HepG2 (cell line): ENCODE data around the gene NOP9. TPM values are rescaled to one million over a fixed set of nuclear protein-coding genes. Genes with fewer than 3 reads are reported as not detected.
A peak's percentile ranks its signal among the peaks of the same experiment; 100 is the strongest.

ENCODE experiments used
- CCDC6 ChIP-seq: sonication (generic); formaldehyde crosslinking; IDR thresholded peaks from 2 replicates; pipeline ENCODE4 v1.8.1; 2022; ENCODE audit warnings: mild to moderate bottlenecking, missing genetic modification reagents, moderate library complexity
- KMT2B ChIP-seq: IDR thresholded peaks from 2 replicates; pipeline ENCODE4 v1.6.1; 2016; ENCODE audit warnings: missing genetic modification reagents, missing compliant biosample characterization
- MED1 ChIP-seq: sonication (generic); formaldehyde crosslinking; IDR thresholded peaks from 2 replicates; pipeline ENCODE4 v1.4.0; 2020; ENCODE audit warnings: missing genetic modification reagents
- NFRKB ChIP-seq: fragments of 450-650 bp; IDR thresholded peaks from 2 replicates; pipeline ENCODE4 v1.6.1; 2017
- RFX5 ChIP-seq: IDR thresholded peaks from 2 replicates; pipeline ENCODE4 v1.6.1; 2011; ENCODE audit warnings: low read depth, low read length, improper control_type of control experiment
- RORA ChIP-seq: sonication (generic); formaldehyde crosslinking; IDR thresholded peaks from 2 replicates; pipeline ENCODE4 v1.5.0; 2020; ENCODE audit warnings: mild to moderate bottlenecking, missing genetic modification reagents, moderate library complexity
- SMARCE1 ChIP-seq: fragments of 450-650 bp; IDR thresholded peaks from 2 replicates; pipeline ENCODE4 v1.6.1; 2017; ENCODE audit warnings: borderline replicate concordance
- ZBTB20 ChIP-seq: sonication (generic); formaldehyde crosslinking; IDR thresholded peaks from 2 replicates; pipeline ENCODE4 v1.8.1; 2023; ENCODE audit warnings: missing genetic modification reagents, low read depth, mild to moderate bottlenecking, borderline replicate concordance
- ZNF335 ChIP-seq: sonication (generic); formaldehyde crosslinking; IDR thresholded peaks from 2 replicates; pipeline ENCODE4 v1.4.0; 2020; ENCODE audit warnings: missing genetic modification reagents
- ZNF496 ChIP-seq: sonication (generic); formaldehyde crosslinking; IDR thresholded peaks from 2 replicates; pipeline ENCODE4 v1.8.1; 2023; ENCODE audit warnings: mild to moderate bottlenecking, moderate library complexity, missing genetic modification reagents; ENCODE audit not compliant: insufficient replicate concordance
- ZNF614 ChIP-seq: IDR thresholded peaks from 2 replicates; pipeline ENCODE4 v1.6.1; 2018; ENCODE audit warnings: missing biosample characterization, missing genetic modification reagents, inconsistent platforms, borderline replicate concordance
- ZNF773 ChIP-seq: sonication (generic); formaldehyde crosslinking; IDR thresholded peaks from 2 replicates; pipeline ENCODE4 v1.4.0; 2020; ENCODE audit warnings: missing genetic modification reagents, borderline replicate concordance
- ZNF83 ChIP-seq: sonication (generic); formaldehyde crosslinking; IDR thresholded peaks from 2 replicates; pipeline ENCODE4 v1.4.0; 2020; ENCODE audit warnings: missing genetic modification reagents, mild to moderate bottlenecking, borderline replicate concordance
- polyA plus RNA-seq, 8 experiments: library from polyadenylated mRNA; depleted of rRNA in 3 of 8; stranded (reverse) in 7 of 8; unstranded in 1 of 8; fragments of >200 nt; fragmentation: Illumina TruSeq in 4 of 8; extraction: Trizol in 4 of 8; gene quantifications; 2 replicates each; pipeline versions ENCODE4 v1.2.1 to v1.2.3, GENCODE V29; 2011 to 2016; ENCODE audit warnings: low read depth in 4 of 8, missing spikeins in 1 of 8, mixed read lengths in 1 of 8; ENCODE audit not compliant: insufficient read depth in 1 of 8
- total RNA-seq, 5 experiments: library from RNA; depleted of rRNA; stranded (reverse); fragments of >200 nt; fragmentation: Illumina TruSeq; extraction: Trizol; gene quantifications; 2 replicates each; pipeline ENCODE4 v1.2.3, GENCODE V29; 2016; ENCODE audit warnings: low read depth in 1 of 5
- TF ChIP-seq, protein P1 (sequence below): sonication (generic); formaldehyde crosslinking; IDR thresholded peaks from 2 replicates; pipeline ENCODE4 v1.9.0; 2021; ENCODE audit warnings: missing genetic modification reagents, borderline replicate concordance
- TF ChIP-seq, protein P2 (sequence below): sonication (generic); formaldehyde crosslinking; IDR thresholded peaks from 2 replicates; pipeline ENCODE4 v1.8.1; 2023; ENCODE audit warnings: mild to moderate bottlenecking, inconsistent platforms, moderate library complexity, missing genetic modification reagents, borderline replicate concordance
- TF ChIP-seq, protein P3 (sequence below): fragments of 450-650 bp; IDR thresholded peaks from 2 replicates; pipeline ENCODE4 v1.6.1; 2016
- TF ChIP-seq, protein P4 (sequence below): sonication (generic); formaldehyde crosslinking; IDR thresholded peaks from 2 replicates; pipeline ENCODE4 v1.4.0; 2020; ENCODE audit warnings: low read depth, mild to moderate bottlenecking, missing genetic modification reagents
- TF ChIP-seq, protein P5 (sequence below): sonication (generic); formaldehyde crosslinking; IDR thresholded peaks from 2 replicates; pipeline ENCODE4 v1.5.0; 2020; ENCODE audit warnings: mild to moderate bottlenecking, missing genetic modification reagents

The NOP9 gene
- total and polyA plus RNA-seq, 2 of the 13 experiments (the other 11 are each of a cell fraction or from before 2014, with no cell fraction given): 24.5 to 61.6 TPM

DNA sequence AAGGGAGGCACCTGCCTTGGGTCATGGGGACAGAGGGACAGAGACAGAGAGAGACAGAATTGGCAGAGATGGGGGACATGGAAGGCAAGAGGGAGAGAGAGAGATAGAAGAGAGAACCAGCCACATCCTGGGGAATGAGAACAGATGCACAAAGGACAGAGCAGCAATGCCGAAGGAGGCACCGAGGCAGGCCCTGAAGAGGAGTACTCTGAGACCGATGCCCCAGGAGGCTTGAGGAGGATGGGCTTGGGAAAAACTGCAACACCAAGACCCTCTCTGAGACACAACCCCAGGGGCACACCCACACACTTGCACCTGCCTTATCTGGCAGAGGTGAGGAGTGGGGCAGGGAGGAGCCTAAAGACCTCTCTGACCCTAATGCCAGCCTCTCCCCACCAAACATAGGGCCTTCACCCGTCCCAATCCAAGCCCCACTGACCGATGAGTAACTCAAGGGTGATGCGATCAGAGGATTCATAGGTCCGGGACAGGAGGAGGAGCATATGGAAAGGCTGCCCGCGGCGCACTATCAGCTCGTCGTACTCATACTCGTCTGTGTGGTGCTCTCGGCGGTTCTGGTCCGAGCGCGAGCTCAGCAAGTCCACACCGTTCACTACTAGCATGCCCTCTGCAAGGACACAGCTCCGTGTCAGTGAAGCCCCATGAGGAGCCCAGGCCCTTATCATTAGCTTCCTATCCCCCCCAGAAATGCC, 38.2 kb upstream of the NOP9 start (continued):
- TF ChIP-seq, protein P1, sequence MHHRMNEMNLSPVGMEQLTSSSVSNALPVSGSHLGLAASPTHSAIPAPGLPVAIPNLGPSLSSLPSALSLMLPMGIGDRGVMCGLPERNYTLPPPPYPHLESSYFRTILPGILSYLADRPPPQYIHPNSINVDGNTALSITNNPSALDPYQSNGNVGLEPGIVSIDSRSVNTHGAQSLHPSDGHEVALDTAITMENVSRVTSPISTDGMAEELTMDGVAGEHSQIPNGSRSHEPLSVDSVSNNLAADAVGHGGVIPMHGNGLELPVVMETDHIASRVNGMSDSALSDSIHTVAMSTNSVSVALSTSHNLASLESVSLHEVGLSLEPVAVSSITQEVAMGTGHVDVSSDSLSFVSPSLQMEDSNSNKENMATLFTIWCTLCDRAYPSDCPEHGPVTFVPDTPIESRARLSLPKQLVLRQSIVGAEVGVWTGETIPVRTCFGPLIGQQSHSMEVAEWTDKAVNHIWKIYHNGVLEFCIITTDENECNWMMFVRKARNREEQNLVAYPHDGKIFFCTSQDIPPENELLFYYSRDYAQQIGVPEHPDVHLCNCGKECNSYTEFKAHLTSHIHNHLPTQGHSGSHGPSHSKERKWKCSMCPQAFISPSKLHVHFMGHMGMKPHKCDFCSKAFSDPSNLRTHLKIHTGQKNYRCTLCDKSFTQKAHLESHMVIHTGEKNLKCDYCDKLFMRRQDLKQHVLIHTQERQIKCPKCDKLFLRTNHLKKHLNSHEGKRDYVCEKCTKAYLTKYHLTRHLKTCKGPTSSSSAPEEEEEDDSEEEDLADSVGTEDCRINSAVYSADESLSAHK: no peak
- TF ChIP-seq SMARCE1 (no peak), CCDC6 (CRISPR knock-in tag) (no peak), ZNF773 (CRISPR knock-in tag) (no peak), KMT2B (CRISPR knock-in tag) (no peak), ZNF614 (no peak), RORA (CRISPR knock-in tag) (no peak), ZBTB20 (no peak), MED1 (no peak), NFRKB (peak; percentile 15; the same call in 1 of the 2 replicates), RFX5 (no peak), ZNF335 (no peak), ZNF83 (CRISPR knock-in tag) (peak; percentile 62; the same call in 1 of the 2 replicates), ZNF496 (CRISPR knock-in tag) (no peak)
- TF ChIP-seq, protein P2, sequence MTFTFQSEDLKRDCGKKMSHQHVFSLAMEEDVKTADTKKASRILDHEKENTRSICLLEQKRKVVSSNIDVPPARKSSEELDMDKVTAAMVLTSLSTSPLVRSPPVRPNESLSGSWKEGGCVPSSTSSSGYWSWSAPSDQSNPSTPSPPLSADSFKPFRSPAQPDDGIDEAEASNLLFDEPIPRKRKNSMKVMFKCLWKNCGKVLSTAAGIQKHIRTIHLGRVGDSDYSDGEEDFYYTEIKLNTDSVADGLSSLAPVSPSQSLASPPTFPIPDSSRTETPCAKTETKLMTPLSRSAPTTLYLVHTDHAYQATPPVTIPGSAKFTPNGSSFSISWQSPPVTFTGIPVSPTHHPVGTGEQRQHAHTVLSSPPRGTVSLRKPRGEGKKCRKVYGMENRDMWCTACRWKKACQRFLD: 0 out of 2 replicates have a peak, but pooled peaks have one; percentile 19
- TF ChIP-seq, protein P3, sequence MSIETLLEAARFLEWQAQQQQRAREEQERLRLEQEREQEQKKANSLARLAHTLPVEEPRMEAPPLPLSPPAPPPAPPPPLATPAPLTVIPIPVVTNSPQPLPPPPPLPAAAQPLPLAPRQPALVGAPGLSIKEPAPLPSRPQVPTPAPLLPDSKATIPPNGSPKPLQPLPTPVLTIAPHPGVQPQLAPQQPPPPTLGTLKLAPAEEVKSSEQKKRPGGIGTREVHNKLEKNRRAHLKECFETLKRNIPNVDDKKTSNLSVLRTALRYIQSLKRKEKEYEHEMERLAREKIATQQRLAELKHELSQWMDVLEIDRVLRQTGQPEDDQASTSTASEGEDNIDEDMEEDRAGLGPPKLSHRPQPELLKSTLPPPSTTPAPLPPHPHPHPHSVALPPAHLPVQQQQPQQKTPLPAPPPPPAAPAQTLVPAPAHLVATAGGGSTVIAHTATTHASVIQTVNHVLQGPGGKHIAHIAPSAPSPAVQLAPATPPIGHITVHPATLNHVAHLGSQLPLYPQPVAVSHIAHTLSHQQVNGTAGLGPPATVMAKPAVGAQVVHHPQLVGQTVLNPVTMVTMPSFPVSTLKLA: no peak
- TF ChIP-seq, protein P4, sequence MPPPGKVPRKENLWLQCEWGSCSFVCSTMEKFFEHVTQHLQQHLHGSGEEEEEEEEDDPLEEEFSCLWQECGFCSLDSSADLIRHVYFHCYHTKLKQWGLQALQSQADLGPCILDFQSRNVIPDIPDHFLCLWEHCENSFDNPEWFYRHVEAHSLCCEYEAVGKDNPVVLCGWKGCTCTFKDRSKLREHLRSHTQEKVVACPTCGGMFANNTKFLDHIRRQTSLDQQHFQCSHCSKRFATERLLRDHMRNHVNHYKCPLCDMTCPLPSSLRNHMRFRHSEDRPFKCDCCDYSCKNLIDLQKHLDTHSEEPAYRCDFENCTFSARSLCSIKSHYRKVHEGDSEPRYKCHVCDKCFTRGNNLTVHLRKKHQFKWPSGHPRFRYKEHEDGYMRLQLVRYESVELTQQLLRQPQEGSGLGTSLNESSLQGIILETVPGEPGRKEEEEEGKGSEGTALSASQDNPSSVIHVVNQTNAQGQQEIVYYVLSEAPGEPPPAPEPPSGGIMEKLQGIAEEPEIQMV: no peak
- TF ChIP-seq, protein P5, sequence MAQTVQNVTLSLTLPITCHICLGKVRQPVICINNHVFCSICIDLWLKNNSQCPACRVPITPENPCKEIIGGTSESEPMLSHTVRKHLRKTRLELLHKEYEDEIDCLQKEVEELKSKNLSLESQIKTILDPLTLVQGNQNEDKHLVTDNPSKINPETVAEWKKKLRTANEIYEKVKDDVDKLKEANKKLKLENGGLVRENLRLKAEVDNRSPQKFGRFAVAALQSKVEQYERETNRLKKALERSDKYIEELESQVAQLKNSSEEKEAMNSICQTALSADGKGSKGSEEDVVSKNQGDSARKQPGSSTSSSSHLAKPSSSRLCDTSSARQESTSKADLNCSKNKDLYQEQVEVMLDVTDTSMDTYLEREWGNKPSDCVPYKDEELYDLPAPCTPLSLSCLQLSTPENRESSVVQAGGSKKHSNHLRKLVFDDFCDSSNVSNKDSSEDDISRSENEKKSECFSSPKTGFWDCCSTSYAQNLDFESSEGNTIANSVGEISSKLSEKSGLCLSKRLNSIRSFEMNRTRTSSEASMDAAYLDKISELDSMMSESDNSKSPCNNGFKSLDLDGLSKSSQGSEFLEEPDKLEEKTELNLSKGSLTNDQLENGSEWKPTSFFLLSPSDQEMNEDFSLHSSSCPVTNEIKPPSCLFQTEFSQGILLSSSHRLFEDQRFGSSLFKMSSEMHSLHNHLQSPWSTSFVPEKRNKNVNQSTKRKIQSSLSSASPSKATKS (CRISPR knock-in tag): no peak
